OCI-LY3 (cell line): ENCODE results near the gene RNF222.

Experiments used
- EZH2phosphoT487 ChIP-seq: fragments of 200-600 bp; shearing (Covaris generic); IDR thresholded peaks from 2 replicates; pipeline ENCODE4 v1.6.1; 2018; ENCODE audit warnings: antibody characterized with exemption, mixed run types, low read depth
- TF ChIP-seq, protein P1 (sequence below): fragments of 200-600, 300-600 bp; sonication (generic); IDR thresholded peaks from 2 replicates; pipeline ENCODE4 v1.5.1; 2014; ENCODE audit warnings: antibody characterized with exemption, low read length, low read depth

DNA sequence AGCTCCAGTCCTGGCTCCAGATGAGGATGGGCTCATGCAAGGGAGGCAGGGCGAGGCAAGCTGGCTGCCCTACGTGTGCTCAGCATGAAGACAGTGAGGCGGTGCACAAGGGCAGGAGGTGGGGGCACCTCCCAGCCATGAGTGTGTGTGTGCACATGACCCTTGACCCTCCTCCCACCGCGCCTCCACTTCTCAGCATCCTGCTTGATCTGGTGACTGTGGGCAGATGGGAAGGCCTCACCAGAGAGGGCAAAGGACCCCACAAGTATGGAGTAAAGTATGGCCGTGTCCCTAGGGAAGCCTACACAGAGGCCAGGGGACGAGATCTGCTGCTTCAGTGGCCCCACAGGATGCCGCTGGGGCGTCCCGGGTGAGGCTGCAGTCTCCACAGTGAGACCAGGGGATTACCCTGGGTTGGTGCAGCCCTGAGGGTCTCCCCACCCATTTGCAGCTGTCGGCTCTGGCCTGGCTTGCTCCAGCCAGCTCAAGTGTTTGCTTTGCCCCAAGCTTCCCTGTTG is 7.9 kb upstream of the RNF222 start:
- TF ChIP-seq, protein P1, sequence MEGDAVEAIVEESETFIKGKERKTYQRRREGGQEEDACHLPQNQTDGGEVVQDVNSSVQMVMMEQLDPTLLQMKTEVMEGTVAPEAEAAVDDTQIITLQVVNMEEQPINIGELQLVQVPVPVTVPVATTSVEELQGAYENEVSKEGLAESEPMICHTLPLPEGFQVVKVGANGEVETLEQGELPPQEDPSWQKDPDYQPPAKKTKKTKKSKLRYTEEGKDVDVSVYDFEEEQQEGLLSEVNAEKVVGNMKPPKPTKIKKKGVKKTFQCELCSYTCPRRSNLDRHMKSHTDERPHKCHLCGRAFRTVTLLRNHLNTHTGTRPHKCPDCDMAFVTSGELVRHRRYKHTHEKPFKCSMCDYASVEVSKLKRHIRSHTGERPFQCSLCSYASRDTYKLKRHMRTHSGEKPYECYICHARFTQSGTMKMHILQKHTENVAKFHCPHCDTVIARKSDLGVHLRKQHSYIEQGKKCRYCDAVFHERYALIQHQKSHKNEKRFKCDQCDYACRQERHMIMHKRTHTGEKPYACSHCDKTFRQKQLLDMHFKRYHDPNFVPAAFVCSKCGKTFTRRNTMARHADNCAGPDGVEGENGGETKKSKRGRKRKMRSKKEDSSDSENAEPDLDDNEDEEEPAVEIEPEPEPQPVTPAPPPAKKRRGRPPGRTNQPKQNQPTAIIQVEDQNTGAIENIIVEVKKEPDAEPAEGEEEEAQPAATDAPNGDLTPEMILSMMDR, result no peak
- no peak for TF ChIP-seq EZH2phosphoT487
